SJSA1 (cell line): Measurements from ENCODE around the gene SCYL2. TPM values are rescaled to one million over a fixed set of nuclear protein-coding genes. Genes with fewer than 3 reads are reported as not detected.
"Not testable (repeated sequence)": the region's sequence is repeated elsewhere in the genome, so short reads cannot be mapped to it uniquely, and the experiment has no call there.

Experiments
- DNase-seq, 2 experiments: peaks; one replicate each; pipeline ENCODE4 v3.0.0-alpha.2; 2015 to 2020; ENCODE audit warnings: low spot score in 2 of 2, low read depth in 1 of 2
- H3K27ac ChIP-seq: fragments of 250-450 bp; sonication (Bioruptor Pico); 2 replicates; pipeline ENCODE4 v1.5.1; 2020; ENCODE audit warnings: mild to moderate bottlenecking, moderate library complexity
- H3K27me3 ChIP-seq: fragments of 250-450 bp; sonication (Bioruptor Pico); replicated peaks from 2 replicates; pipeline ENCODE4 v1.5.1; 2020; ENCODE audit warnings: mild to moderate bottlenecking, moderate library complexity
- H3K36me3 ChIP-seq: fragments of 250-450 bp; sonication (Bioruptor Pico); 2 replicates; pipeline ENCODE4 v1.5.1; 2020; ENCODE audit warnings: mild to moderate bottlenecking
- H3K4me1 ChIP-seq: fragments of 250-450 bp; sonication (Bioruptor Pico); replicated peaks from 2 replicates; pipeline ENCODE4 v1.6.1; 2021; ENCODE audit warnings: mild to moderate bottlenecking
- H3K4me3 ChIP-seq: fragments of 250-450 bp; sonication (Bioruptor Pico); 2 replicates; pipeline ENCODE4 v1.5.1; 2020; ENCODE audit warnings: mild to moderate bottlenecking
- H3K9me3 ChIP-seq: fragments of 250-450 bp; sonication (Bioruptor Pico); replicated peaks from 2 replicates; pipeline ENCODE4 v1.5.1; 2020; ENCODE audit warnings: mild to moderate bottlenecking
- total RNA-seq: library from RNA; depleted of rRNA; stranded (reverse); fragments of >200 nt; shearing (Covaris generic); gene quantifications from 2 replicates; pipeline ENCODE4 v1.2.3, GENCODE V29; 2014

Gene SCYL2
- total RNA-seq, 1 experiment from 2014 or later: 46.8 TPM

GRCh38 chr12:100247765-100248164, 19.2 kb upstream of the SCYL2 start:
- H3K36me3 ChIP-seq: no peaks in the 10 kb centered on the region
- no peak overlapping the region for H3K4me3 ChIP-seq
- H3K4me1 ChIP-seq: no peaks in the 10 kb centered on the region
- no peaks in the 10 kb centered on the region for H3K27me3 ChIP-seq
- no peak for DNase-seq
- H3K27ac ChIP-seq: no peak overlapping the region
- no peaks in the 10 kb centered on the region for H3K9me3 ChIP-seq

GRCh38 chr12:100248886-100249285, 18.1 kb upstream of the SCYL2 start:
- H3K27me3 ChIP-seq: no peaks in the 10 kb centered on the region
- H3K36me3 ChIP-seq: no peaks in the 10 kb centered on the region
- H3K9me3 ChIP-seq: no peaks in the 10 kb centered on the region
- H3K4me1 ChIP-seq: no peaks in the 10 kb centered on the region
- DNase-seq: no peak
- no peak overlapping the region for H3K4me3 ChIP-seq
- H3K27ac ChIP-seq: no peak overlapping the region

- Histone ChIP-seq H3K27ac (no peak overlapping the region), H3K36me3 (no peaks in the 10 kb centered on the region), H3K9me3 (no peaks in the 10 kb centered on the region), H3K4me1 (no peaks in the 10 kb centered on the region), H3K4me3 (no peak overlapping the region), H3K27me3 (no peaks in the 10 kb centered on the region)
- DNase-seq: no peak
Observed at GRCh38 chr12:100249941-100250340, 17.0 kb upstream of the SCYL2 start.

- Histone ChIP-seq H3K4me3 (no peak overlapping the region), H3K27me3 (no peaks in the 10 kb centered on the region), H3K36me3 (no peaks in the 10 kb centered on the region), H3K4me1 (no peaks in the 10 kb centered on the region), H3K9me3 (no peaks in the 10 kb centered on the region), H3K27ac (no peak overlapping the region)
- no peak for DNase-seq
Observed at GRCh38 chr12:100251917-100252316, 15.1 kb upstream of the SCYL2 start.

GRCh38 chr12:100253437-100253836, 13.5 kb upstream of the SCYL2 start:
- no peaks in the 10 kb centered on the region for H3K36me3 ChIP-seq
- H3K27me3 ChIP-seq: no peaks in the 10 kb centered on the region
- no peak overlapping the region for H3K27ac ChIP-seq
- H3K9me3 ChIP-seq: no peaks in the 10 kb centered on the region
- no peak overlapping the region for H3K4me3 ChIP-seq
- DNase-seq: no peak
- no peaks in the 10 kb centered on the region for H3K4me1 ChIP-seq

GRCh38 chr12:100254876-100255275, 12.1 kb upstream of the SCYL2 start:
- H3K27me3 ChIP-seq: no peaks in the 10 kb centered on the region
- no peak for DNase-seq
- no peaks in the 10 kb centered on the region for H3K4me1 ChIP-seq
- H3K4me3 ChIP-seq: no peak overlapping the region
- H3K36me3 ChIP-seq: no peaks in the 10 kb centered on the region
- H3K9me3 ChIP-seq: no peaks in the 10 kb centered on the region
- no peak overlapping the region for H3K27ac ChIP-seq

DNA sequence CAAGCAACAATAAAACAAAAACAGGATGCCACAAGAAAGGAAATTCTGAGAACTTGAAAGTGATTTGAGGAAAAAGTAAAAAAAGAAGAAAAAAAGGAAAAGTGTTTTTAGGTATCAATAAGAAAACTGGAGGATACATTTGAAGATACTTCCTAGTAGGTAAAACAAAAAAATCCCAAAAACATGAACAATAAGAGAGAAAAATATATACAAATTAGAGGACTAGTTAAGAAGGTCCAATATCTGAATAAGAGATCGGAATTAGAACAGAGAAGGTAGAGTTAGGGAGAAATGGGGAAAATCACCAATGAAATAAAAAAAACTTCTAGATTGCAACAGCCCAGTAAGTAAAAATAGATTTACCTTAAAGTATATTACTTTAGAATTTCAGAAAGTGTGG, 8.8 kb upstream of the SCYL2 start:
- no peaks in the 10 kb centered on the region for H3K36me3 ChIP-seq
- no peak for DNase-seq
- H3K4me1 ChIP-seq: no peaks in the 10 kb centered on the region
- no peak overlapping the region for H3K27ac ChIP-seq
- no peak overlapping the region for H3K4me3 ChIP-seq
- no peaks in the 10 kb centered on the region for H3K9me3 ChIP-seq
- H3K27me3 ChIP-seq: no peaks in the 10 kb centered on the region

DNA sequence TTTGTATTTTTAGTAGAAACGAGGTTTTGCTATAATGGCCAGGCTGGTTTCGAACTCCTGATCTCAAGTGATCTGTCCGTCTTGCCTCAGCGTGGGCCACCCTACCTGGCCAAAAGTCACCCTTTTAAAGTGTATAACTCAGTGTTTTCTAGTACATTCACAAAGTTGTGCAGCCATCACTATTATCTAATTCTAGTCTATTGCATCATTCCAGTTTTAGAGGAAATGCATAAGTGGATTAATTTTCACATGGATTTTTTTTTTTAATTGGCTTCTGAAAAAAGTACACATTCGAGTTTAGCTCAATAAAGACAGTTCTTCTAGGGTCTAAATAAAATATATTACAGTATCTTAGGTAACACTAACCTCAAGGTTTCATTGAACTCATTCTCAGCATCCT, 3.8 kb upstream of the SCYL2 start:
- no peaks in the 10 kb centered on the region for H3K27me3 ChIP-seq
- H3K4me3 ChIP-seq: no peak overlapping the region
- H3K27ac ChIP-seq: no peak overlapping the region
- H3K36me3 ChIP-seq: peaks cover 5% of the 10 kb centered on the region
- H3K4me1 ChIP-seq: peaks cover 8% of the 10 kb centered on the region
- H3K9me3 ChIP-seq: no peaks in the 10 kb centered on the region
- no peak for DNase-seq

GRCh38 chr12:100265107-100265506, 1.9 kb upstream of the SCYL2 start:
- H3K27me3 ChIP-seq, DNase-seq, H3K27ac ChIP-seq, H3K4me3 ChIP-seq, H3K9me3 ChIP-seq, H3K36me3 ChIP-seq: not testable (repeated sequence)
- peaks cover 18% of the 10 kb centered on the region for H3K4me1 ChIP-seq

- Histone ChIP-seq H3K9me3 (no peaks in the 10 kb centered on the region), H3K27me3 (no peaks in the 10 kb centered on the region), H3K36me3 (peaks cover 5% of the 10 kb centered on the region), H3K27ac (0 out of 2 replicates have a peak overlapping the region, but pooled peaks have one; percentile 81), H3K4me3 (peak overlapping the region; percentile 92), H3K4me1 (peaks cover 18% of the 10 kb centered on the region)
- DNase-seq: no peak
Observed at GRCh38 chr12:100265732-100266584, 1.0 kb upstream of the SCYL2 start.

DNA sequence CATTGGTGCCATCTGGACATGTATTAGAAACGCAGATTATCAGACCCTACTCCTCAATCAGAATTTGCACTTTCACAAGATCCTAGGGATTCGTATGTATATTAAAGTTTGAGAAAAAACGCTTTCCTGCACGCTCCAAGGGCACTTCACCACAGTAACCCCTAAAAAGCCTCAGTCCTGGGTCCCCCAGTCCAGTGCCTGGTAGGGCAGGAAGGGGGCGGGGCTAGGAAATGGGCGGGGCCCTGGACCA, 467 bp upstream of the SCYL2 start:
- Histone ChIP-seq H3K4me1 (peaks cover 18% of the 10 kb centered on the region), H3K27me3 (no peaks in the 10 kb centered on the region), H3K27ac (peak overlapping the region; percentile 81), H3K36me3 (peaks cover 5% of the 10 kb centered on the region), H3K9me3 (no peaks in the 10 kb centered on the region), H3K4me3 (peak overlapping the region; percentile 92)
- DNase-seq: peak in 1 of 2 experiments; percentile 89

DNA sequence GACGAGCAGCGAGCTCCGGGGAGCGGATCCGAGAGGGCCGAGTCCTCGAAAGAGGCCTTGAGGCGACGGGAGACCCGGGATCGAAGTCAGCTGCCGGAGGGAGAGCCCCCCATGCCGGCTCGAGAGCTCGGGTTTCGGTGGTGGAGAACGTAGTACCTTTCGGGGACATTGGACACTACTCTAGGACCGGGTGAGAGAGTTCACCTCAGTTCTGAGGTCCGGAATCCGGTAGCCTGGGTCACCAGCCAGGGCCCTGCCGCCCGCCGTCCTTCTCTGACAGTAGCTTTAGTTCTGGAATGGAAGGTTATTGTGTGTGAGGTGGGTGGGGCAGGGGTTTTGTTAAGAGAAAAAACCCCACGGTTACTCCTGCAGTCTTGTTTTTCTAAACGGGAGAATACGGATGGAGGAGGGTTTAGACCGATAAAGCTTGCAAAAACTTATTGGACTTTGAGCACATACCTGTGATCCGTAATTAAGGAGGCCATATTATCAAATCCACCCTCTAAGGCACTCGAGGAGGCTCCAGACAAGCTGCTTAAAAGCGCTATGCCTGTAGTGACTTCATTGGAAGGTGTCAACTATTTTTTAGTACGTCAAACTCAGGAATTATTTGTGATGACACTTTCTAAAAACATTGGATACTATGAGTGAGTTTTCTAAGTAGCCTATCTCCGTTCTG, 765 bp downstream of the SCYL2 start:
- no peaks in the 10 kb centered on the region for H3K27me3 ChIP-seq
- peaks cover 5% of the 10 kb centered on the region for H3K36me3 ChIP-seq
- H3K4me3 ChIP-seq: peak overlapping the region; percentile 92
- H3K27ac ChIP-seq: peak overlapping the region; percentile 81
- H3K4me1 ChIP-seq: peaks cover 18% of the 10 kb centered on the region
- DNase-seq: no peak
- H3K9me3 ChIP-seq: no peaks in the 10 kb centered on the region

GRCh38 chr12:100268835-100269564, 2.0 kb downstream of the SCYL2 start:
- H3K4me3 ChIP-seq: peak overlapping the region; percentile 92
- peaks cover 18% of the 10 kb centered on the region for H3K4me1 ChIP-seq
- H3K9me3 ChIP-seq: no peaks in the 10 kb centered on the region
- peaks cover 5% of the 10 kb centered on the region for H3K36me3 ChIP-seq
- H3K27me3 ChIP-seq: no peaks in the 10 kb centered on the region
- no peak overlapping the region for H3K27ac ChIP-seq
- DNase-seq: peak in 1 of 2 experiments; percentile 1

GRCh38 chr12:100273782-100274181, 6.8 kb downstream of the SCYL2 start:
- H3K36me3 ChIP-seq: no peaks in the 10 kb centered on the region
- no peaks in the 10 kb centered on the region for H3K27me3 ChIP-seq
- H3K4me3 ChIP-seq: no peak overlapping the region
- H3K27ac ChIP-seq: no peak overlapping the region
- DNase-seq: no peak
- H3K9me3 ChIP-seq: no peaks in the 10 kb centered on the region
- H3K4me1 ChIP-seq: peaks cover 4% of the 10 kb centered on the region
